Fibroblast of skin of right quadriceps (primary cell): Measurements from ENCODE around the gene RPS6KA3.
"Not testable (repeated sequence)": the region's sequence is repeated elsewhere in the genome, so short reads cannot be mapped to it uniquely, and the experiment has no call there.

Experiments used
- DNase-seq: peaks from one replicate; pipeline ENCODE4 v3.0.0-alpha.2; 2013

Gene RPS6KA3

DNA sequence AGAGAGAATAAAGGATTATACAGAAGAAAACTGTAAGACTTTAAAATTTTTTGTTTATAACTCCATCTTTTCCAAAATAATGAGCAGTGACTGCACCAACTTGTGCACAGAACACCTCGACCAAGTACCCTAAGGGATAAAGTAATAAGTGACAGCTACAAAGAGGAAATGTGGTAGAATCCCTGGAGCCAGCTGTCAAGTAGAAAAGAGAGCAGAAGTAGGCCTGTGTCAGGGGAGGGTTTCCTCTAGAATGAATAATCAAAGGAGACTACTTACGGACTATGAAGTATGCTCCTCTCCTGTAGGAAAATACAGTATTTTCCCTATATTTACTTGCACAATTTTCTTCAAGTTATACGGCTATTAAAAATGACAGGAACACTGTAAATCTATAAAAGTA is 126.3 kb downstream of the RPS6KA3 start:
- no peak for DNase-seq

DNA sequence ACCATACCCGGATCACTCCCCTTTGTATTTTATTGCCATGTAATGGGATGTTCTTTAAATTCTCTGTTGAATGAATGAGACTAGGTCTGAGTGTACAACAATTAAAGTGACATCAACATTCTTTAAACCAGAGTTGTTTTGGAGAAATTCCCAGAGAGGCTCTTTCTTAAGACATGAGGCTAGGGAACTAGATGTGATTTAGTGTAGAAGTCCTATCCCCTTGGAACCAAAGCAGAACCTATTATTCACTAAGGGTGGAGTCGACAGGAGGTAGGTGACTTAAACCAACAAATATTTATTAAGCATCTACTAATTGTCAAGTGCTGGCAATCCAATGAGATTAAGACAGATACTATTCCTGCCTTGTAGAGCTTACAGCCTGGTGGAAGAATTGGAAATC is 126.7 kb downstream of the RPS6KA3 start:
- DNase-seq: peak; percentile 61

DNA sequence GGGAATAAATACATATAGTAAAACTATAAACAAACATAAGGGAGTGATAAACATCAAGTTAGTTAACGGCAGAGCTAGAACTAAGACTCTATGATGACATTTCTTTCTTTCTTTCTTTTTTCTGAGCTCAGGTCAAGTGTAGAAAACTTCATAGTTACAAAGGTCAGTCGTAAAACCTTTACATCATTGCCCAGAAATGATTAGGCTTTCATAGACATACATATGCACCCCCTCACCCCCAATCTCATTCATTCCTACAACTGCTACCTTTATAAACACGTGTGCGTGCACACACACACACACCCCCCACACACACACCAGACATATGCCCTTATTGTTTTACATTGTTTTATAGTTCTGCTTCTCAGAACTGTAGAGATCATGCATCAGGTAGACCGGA is 130.8 kb downstream of the RPS6KA3 start:
- no peak for DNase-seq

DNA sequence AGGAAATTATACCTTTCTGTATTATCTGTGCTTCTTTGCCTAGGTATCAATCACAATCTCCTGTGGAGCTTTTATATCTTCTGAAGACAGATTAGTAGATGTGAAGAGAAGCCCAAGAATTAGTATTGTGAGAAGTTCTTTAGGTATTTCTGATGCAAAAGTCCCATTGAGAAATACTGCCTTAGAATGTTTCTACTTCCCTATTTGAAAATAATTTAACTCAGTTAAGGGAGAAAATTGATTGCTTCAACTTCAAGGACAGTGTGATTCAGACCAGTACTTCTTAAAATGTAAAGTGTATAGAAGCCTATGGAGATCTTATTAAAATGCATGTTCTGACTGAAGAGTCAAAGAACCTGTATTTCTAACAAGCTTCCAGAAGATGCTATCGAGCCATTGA is 134.0 kb downstream of the RPS6KA3 start:
- DNase-seq: no peak

DNA sequence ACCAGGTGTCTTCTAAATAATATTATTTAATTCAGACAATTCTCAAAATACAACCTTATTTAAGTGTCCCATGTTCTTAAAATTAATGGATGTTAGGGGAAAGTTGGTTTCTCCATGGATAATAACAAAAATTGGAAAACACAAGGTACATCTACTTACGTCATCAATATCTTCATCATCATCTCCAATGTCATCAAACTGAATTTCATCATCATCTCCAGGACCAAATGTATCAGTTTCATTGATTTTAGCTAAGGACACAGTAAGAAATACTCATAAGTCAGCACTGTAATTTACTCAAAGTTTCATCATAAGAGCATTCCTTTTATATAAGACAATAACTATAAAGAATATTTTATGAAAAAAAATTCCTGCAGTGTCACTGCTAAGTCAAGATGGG is 136.4 kb downstream of the RPS6KA3 start:
- DNase-seq: no peak

DNA sequence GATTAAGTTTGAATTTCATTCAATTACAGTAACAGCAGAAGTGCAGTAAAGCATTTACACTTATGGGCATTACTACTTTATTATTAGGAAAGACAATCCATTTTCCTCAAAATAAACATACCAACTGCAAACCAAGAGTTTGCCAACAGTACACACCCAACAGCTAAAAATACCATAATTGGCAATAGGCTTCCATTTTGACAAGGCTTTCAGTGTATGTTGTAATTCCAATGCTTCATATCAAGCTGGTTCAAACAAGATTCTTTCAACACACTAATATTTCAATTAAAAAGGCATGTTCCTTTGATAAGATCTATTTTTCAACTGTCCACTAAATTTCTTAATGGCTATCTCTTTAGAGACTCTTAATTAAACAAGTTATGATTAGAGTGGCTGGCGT is 137.2 kb downstream of the RPS6KA3 start:
- DNase-seq: no peak

DNA sequence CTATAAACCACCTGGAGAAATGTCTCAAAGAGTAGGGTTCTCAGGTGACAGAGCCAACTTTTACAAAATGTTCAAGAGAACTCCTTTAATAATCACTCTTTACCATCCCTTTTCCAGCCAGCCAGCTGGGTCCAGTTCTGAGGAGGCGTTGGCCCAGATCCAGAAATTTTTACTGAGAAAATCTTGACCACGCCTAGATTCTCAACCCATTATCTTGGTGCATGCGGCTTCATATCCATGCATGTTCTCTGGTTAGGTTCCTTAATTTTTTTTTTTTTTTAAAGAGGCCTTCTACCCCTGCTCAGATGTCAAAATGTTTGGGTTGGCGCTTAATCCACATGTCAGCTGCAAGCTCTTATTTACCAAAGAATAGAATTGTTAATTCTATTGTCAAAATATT is 138.0 kb downstream of the RPS6KA3 start:
- no peak for DNase-seq

DNA sequence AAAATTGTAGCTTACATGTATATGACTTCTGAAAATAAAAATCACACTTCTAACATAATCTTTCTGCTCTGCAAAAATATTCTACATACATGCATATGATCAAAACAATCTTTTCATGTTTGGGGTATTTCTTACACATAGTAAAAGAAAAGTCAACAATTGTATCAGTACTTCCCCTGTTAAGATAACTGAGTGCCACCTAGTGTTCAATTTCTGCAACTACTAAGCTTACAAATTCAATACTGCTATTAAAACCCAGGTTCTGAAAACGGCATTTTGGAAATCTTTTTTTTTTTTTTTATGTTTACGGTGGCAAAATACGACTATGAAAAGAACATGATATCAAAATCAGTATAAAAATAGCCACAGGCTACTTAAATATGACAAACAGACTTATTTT is 139.3 kb downstream of the RPS6KA3 start:
- DNase-seq: not testable (repeated sequence)

DNA sequence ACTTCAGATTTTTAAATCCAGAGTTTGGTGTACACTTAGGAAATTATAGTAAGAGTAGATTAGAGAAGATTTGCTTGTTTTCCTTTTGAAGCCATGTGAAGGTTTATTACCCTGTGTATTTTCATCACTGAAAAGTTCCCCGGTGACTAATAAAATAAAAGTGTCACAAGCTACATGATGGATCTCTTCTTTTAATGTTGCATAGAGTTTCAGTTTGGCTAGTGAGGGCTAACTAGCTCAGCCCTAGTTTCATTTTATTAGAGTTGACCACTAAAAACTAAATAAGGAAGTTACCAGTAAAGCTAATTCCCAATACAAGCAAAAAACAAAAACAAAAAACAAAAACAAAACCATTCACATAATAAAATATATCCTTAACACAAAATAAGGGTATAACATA is 139.9 kb downstream of the RPS6KA3 start:
- not testable (repeated sequence) for DNase-seq

DNA sequence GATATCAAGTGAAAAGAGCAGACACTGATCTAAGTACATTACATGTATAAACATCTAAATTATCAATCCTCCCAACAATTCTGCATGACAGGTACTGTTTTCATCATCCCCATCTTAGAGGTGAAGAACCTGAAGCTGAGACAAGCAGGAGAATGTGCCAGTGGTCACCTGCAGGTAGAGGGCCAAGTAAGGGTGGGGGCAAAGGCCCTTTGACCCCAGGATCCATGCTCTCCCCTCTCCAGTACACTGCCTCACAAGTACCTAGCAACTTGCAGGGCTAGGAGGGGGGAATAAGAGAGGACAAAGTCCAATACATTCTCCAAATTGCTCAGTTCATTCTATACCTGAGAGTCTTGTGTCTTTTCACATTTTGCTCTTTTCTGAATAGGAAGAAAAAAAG is 141.7 kb downstream of the RPS6KA3 start:
- no peak for DNase-seq

DNA sequence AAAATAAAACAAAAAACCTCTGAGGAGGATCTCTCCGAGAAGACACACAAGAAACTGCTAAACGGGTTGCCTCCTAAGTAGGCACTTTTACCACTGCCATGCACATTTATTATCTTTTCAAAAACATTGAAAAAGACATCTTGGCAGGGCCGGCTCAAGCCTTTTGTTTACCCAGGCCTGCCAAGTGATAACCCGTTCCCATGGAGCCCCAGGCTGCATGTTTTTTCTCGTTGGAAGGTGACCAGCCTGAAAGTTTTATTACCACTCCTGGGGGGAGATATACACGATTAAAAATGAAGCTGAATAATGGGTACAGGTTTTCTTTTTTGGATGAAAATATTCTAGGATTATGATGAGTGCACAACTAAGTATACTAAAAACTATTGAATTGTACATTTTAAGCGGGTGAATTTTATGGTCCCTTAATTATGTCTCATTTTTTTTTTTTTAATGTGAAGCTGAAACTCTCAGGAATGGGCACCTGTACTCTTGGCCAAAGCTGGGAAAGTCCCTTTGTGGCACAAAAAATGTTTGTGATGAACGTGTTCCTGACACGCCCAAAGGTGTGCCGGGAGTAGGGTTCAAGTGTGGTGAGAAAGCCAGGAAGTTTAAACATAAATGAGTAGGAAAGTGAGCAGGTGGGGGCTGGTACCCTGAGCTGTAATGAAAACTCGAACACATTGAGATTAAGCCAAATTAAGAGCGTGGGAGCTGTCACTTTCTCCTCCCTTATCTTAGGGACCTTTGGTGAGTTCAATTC is 148.5 kb downstream of the RPS6KA3 start:
- DNase-seq: no peak

DNA sequence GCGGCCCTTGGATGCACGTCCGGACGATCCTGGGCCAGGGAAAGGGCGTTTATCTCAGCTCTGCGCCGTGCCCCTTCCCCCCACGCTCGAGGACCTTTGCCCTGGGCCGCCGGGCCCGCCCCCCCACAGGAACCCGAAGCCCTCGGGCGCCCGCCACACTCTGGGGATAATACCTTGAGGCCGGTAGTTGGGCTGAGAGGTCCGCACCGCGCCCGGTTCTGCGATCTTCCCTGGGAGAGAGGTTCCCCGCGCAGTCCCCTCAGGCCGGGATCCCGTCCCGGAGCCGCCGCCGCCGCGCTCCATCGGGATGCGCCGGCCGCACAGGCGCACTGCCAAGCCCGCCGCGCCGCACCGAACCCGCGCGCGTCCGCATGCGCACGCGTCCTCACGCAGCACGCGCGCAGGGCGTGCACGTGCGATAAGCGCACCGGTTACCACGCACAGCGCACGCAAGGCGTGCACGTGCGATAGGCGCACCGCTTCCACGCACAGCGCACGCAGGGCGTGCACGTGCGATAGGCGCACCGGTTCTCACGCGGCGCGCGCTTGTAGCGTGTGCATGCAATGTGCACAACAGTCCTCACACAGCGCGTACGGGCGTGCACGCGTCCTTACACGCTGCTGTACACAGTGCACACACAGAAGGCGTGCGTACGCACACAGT is 150.0 kb downstream of the RPS6KA3 start, which contains the start of gene MAP7D2:
TSS of gene MAP7D2 (minus strand) at position 331 of the 664 bp plus-strand sequence. CDS start at position 303, 28 bp downstream.
- DNase-seq: peak; percentile 1

DNA sequence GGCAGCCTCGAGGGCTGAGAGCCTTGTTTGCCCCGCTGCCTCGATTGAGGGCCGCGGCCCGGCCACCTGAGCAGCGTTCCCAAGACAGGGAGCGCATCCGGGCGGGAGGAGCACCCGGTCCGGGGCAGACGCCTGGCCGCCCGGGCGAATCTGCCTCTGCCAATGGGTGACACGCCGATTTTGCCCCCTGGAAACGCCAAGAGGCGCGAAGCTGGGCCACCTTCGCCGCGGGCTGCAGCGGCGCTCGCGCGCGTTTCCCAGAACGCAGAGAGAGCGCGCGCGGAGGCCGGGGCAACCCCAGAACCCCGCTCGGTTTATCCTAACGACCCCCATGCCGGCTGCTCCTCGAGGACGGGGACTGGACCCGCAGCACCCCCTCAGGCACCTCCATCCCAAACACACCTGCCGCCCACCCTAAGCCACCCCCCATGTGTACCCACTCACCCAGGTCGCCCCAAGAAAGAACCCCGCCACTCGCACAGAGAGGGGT is 150.6 kb downstream of the RPS6KA3 start:
- DNase-seq: no peak

DNA sequence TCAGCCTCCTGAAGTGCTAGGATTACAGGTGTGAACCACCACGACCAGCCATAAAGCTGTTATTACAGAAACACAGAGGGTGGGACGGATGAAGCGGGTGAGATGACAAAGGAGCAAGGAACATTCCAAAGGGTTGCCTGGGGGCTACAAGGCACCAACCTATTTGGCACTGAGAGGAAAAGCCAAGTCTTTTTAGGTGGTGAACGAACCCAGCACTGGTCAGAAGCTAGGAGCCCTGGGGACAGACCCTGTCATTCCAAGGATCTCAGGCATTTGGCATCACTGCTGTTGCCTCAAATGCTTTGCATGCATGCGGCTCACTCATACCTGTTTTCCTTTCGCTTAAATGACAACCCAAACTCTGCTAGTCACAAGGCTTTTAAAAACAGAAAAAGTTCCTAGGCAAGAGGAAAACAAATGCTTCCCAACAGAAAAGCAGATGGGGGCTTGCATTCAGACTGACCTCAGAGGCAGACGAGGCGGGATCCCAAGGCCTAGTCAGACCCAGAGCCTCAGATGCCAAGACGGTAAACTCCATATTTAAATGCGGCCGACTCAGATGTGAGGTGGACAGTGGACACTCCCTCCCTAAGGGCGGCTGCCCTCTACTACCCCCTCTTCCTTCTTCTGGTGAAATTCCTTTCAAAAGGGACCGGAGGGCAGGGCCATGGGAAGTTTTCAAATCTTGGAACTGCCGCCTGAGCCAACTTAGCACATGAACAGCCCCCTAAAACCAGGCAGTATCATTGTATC is 154.5 kb downstream of the RPS6KA3 start:
- DNase-seq: no peak

DNA sequence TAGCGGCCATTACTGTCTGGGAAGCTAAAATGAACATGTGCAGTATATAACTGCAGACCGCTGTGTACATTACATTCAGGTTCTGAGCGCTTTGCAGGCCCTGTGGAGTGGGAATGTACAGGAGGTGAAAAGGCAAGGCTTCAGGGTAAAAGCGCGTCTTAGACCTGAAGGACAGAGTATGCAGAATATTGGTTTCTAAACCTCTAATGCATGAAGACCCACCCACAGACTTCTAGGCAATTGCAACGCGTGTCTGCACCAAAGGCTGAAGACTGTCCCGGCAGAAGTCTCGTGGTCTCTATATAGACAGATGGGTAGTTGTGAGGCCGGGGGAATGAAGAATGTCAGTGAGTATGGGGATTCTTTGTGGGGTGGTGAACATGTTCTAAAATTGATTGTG is 155.4 kb downstream of the RPS6KA3 start:
- no peak for DNase-seq

DNA sequence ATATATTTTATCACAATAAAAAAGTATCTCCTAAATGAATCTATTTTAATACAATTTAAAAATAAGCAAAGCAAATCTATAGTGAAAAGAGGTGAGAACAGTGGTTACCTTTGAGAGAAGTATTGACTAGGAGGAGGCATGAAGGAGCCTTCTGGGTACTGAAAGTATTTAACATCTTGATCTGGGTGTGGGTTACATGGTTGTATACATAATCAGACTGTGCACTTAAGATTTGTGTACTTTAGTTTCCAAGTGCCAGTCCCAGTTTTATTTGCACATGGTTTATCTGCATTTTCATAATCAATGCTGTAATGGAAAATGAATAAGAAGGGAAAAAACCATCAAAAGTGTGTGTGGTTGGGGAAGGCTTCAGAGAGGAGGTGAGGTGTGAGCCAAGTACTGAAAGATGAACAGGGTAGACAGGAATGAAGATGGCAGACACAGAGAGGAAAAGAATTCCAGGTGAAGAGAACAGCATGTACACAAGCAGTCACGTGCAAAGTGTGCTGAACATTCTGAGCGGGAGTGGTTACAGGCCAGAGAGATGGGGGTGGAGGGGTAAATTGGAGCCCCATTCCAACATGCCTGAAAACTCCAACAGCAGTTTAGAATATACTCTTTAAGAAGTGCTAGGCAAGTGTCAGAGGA is 164.7 kb downstream of the RPS6KA3 start:
- no peak for DNase-seq
